Activated CD4-positive, CD25-positive, alpha-beta regulatory T cell (primary cell): ENCODE results near the gene FGF18.
"Not testable (repeated sequence)": the region's sequence is repeated elsewhere in the genome, so short reads cannot be mapped to it uniquely, and the experiment has no call there.

Experiments used
- DNase-seq, 4 experiments: peaks; one replicate each; lab custom pipeline; 2025; lab: John Stamatoyannopoulos, UW

Gene FGF18

GRCh38 chr5:171400169-171400568 lies 19.3 kb upstream of the FGF18 start:
- no peak for DNase-seq

GRCh38 chr5:171401167-171401947 lies 18.1 kb upstream of the FGF18 start:
- DNase-seq = no peak

GRCh38 chr5:171402751-171403150 lies 16.7 kb upstream of the FGF18 start:
- not testable (repeated sequence) for DNase-seq

- DNase-seq = no peak
These were observed 13.8 kb upstream of the FGF18 start for GRCh38 chr5:171405615-171406014.

GRCh38 chr5:171407234-171407633 lies 12.2 kb upstream of the FGF18 start:
- no peak for DNase-seq

GRCh38 chr5:171409164-171410136 lies 10.0 kb upstream of the FGF18 start:
- no peak for DNase-seq

- DNase-seq = no peak
These were observed 9.3 kb upstream of the FGF18 start for GRCh38 chr5:171410181-171410580.

GRCh38 chr5:171412186-171412585 lies 7.3 kb upstream of the FGF18 start:
- no peak for DNase-seq

- no peak for DNase-seq
These were observed 6.1 kb upstream of the FGF18 start for GRCh38 chr5:171413153-171413910.

- not testable (repeated sequence) for DNase-seq
These were observed 5.5 kb upstream of the FGF18 start for GRCh38 chr5:171413993-171414392.

GRCh38 chr5:171415115-171415730 lies 4.2 kb upstream of the FGF18 start:
- no peak for DNase-seq

GRCh38 chr5:171416160-171417049 lies 3.0 kb upstream of the FGF18 start:
- no peak for DNase-seq

GRCh38 chr5:171418316-171418981 lies 998 bp upstream of the FGF18 start:
- no peak for DNase-seq

GRCh38 chr5:171419688-171420430 lies 412 bp downstream of the FGF18 start:
- no peak for DNase-seq

GRCh38 chr5:171420431-171421241 lies 1.2 kb downstream of the FGF18 start:
- DNase-seq = no peak

GRCh38 chr5:171421331-171422262 lies 2.1 kb downstream of the FGF18 start:
- DNase-seq = no peak

GRCh38 chr5:171422495-171422894 lies 3.0 kb downstream of the FGF18 start:
- DNase-seq = no peak
